ENCODE data around the gene MGST2. TPM values are rescaled to one million over a fixed set of nuclear protein-coding genes. Genes with fewer than 3 reads are reported as not detected.

The MGST2 gene
- polyA plus RNA-seq, 3 donors, result 41.7 to 221 (median 153) TPM

DNA sequence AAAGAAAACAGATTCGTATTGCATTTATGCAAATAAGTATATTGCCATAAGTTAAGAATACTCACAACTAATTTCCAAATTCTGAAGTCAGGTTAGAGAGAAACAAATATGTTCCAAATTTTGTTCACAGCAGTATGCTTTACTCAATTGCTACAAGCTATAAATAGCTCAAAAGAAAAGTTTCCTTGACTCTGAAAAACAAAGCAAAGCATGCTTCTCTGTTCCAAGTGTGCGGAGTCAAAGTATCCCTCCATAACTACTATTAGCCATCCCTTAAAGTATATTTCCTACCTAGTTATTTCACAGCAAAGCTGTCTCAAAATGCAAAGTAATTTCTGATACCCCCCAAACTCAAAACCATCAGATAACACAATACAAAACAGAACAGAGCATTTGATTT is 47.3 kb downstream of the MGST2 start:
- Mint-ChIP-seq H3K36me3 (peaks cover 57 to 63% of the 10 kb centered on the region in 2 donors), H3K4me3 (no peak overlapping the region), H3K27me3 (ENCODE audit: low read depth in 3 of 3) (peaks cover 0 to 3% (median 0%) of the 10 kb centered on the region in 3 donors), H3K9me3 (peaks cover 0 to 5% (median 1%) of the 10 kb centered on the region in 7 donors), H3K4me1 (no peaks in the 10 kb centered on the region), H3K27ac (no peak overlapping the region)
- no peak overlapping the region for H2AFZ ChIP-seq (ENCODE audit: insufficient read depth, low read depth, low read length, poor library complexity, severe bottlenecking)
- H3K79me2 ChIP-seq (ENCODE audit: insufficient read depth, low read length), result no peaks in the 10 kb centered on the region
- H3K27me3 ChIP-seq (ENCODE audit: control insufficient read depth in 2 of 2, insufficient read depth in 2 of 2, low read length in 2 of 2), result no peaks in the 10 kb centered on the region
- H3K9ac ChIP-seq (ENCODE audit: insufficient read depth, low read length, poor library complexity, severe bottlenecking), result no peak overlapping the region
- TF ChIP-seq CTCF (IDR thresholded peaks at IDR 0.05), result no peak
- H3K4me2 ChIP-seq (replicated peaks; ENCODE audit: extremely low read depth, low read length, poor library complexity, severe bottlenecking), result no peak overlapping the region
- H4K20me1 ChIP-seq (ENCODE audit: insufficient read depth, low read length), result peaks cover 7% of the 10 kb centered on the region
- H3K27ac ChIP-seq (ENCODE audit: low read depth in 1 of 2, low read length in 2 of 2), result no peak overlapping the region
- H3K36me3 ChIP-seq (replicated peaks in 1 of 2; ENCODE audit: control insufficient read depth in 1 of 2, insufficient read depth in 2 of 2, low read length in 2 of 2), result peaks cover 28 to 78% of the 10 kb centered on the region in 2 donors
- intact Hi-C loops (cut with micrococcal nuclease), result no loop called here
- 100% methylated on average over 1 of the region's 2 CpGs for WGBS (ENCODE audit: insufficient coverage)
- no peaks in the 10 kb centered on the region for H3K9me3 ChIP-seq (replicated peaks in 1 of 2; ENCODE audit: control insufficient read depth in 1 of 2, insufficient read depth in 1 of 2, low read length in 2 of 2)
- no peak for DNase-seq
- no peaks in the 10 kb centered on the region for H3K4me1 ChIP-seq (ENCODE audit: control insufficient read depth in 1 of 2, insufficient read depth in 2 of 2, low read length in 2 of 2)
- no peak overlapping the region for H3K4me3 ChIP-seq (replicated peaks in 1 of 3; ENCODE audit: low read depth in 2 of 3, low read length in 3 of 3)

DNA sequence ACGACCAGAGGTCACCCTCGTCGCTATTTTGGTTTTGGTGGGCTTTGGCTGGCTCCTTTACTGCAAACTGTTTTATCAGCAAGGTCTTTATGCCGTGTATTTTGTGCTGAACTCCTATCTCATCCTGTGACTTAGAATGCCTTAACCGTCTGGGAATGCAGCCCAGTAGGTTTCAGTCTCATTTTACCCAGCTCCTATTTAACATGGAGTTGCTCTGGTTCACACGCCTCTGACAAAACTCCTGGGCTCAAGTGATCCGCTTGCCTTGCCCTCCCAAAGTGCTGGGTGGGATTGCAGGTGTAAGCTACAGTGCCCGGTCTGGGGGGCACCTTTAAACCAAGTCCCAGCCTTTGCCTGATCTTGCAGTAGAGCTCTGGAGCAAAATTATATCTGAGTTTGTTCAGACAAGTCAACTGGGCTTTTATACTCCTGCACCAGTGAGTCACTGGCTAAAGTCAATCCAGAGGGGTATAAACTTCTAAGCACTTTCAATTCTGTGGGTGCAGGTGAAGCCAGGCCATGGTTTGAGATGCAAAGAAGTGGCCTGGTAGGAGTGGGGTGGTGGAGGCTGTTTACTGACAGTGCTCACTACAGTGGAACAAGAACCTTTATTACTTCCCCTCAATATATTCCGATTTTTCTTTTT is 50.2 kb downstream of the MGST2 start:
- 95% methylated on average over 4 of the region's 9 CpGs for WGBS (ENCODE audit: insufficient coverage)
- H3K4me1 Mint-ChIP-seq, result no peaks in the 10 kb centered on the region
- H3K27ac Mint-ChIP-seq, result peak overlapping the region in 1 of 7 donors; percentile 33
- H3K9me3 ChIP-seq (replicated peaks in 1 of 2; ENCODE audit: control insufficient read depth in 1 of 2, insufficient read depth in 1 of 2, low read length in 2 of 2), result no peaks in the 10 kb centered on the region
- peaks cover 46 to 89% of the 10 kb centered on the region in 2 donors for H3K36me3 ChIP-seq (replicated peaks in 1 of 2; ENCODE audit: control insufficient read depth in 1 of 2, insufficient read depth in 2 of 2, low read length in 2 of 2)
- no peak overlapping the region for H2AFZ ChIP-seq (ENCODE audit: insufficient read depth, low read depth, low read length, poor library complexity, severe bottlenecking)
- H3K27ac ChIP-seq (ENCODE audit: low read depth in 1 of 2, low read length in 2 of 2), result no peak overlapping the region
- no peaks in the 10 kb centered on the region for H3K79me2 ChIP-seq (ENCODE audit: insufficient read depth, low read length)
- H4K20me1 ChIP-seq (ENCODE audit: insufficient read depth, low read length), result peaks cover 7% of the 10 kb centered on the region
- no peak overlapping the region for H3K4me3 Mint-ChIP-seq
- H3K27me3 ChIP-seq (ENCODE audit: control insufficient read depth in 2 of 2, insufficient read depth in 2 of 2, low read length in 2 of 2), result no peaks in the 10 kb centered on the region
- DNase-seq, result no peak
- H3K4me1 ChIP-seq (ENCODE audit: control insufficient read depth in 1 of 2, insufficient read depth in 2 of 2, low read length in 2 of 2), result no peaks in the 10 kb centered on the region
- H3K27me3 Mint-ChIP-seq (ENCODE audit: low read depth in 3 of 3), result peaks cover 0 to 3% (median 2%) of the 10 kb centered on the region in 3 donors
- TF ChIP-seq CTCF (IDR thresholded peaks at IDR 0.05), result no peak
- intact Hi-C loops (cut with micrococcal nuclease), result no loop called here
- no peak overlapping the region for H3K9ac ChIP-seq (ENCODE audit: insufficient read depth, low read length, poor library complexity, severe bottlenecking)
- H3K4me2 ChIP-seq (replicated peaks; ENCODE audit: extremely low read depth, low read length, poor library complexity, severe bottlenecking), result no peak overlapping the region
- H3K4me3 ChIP-seq (replicated peaks in 1 of 3; ENCODE audit: low read depth in 2 of 3, low read length in 3 of 3), result no peak overlapping the region
- H3K36me3 Mint-ChIP-seq, result peaks cover 59 to 65% of the 10 kb centered on the region in 2 donors
- H3K9me3 Mint-ChIP-seq, result no peaks in the 10 kb centered on the region

Measured in CD14-positive monocyte (primary cell).